NCI-H82 treated with DMSO at 0.1 percent for 48 hours (cell line): ENCODE data around the gene FAM174B.

Experiments used
- DNase-seq: peaks from one replicate; lab custom pipeline; 2025; ENCODE audit not compliant: unreplicated experiment; lab: John Stamatoyannopoulos, UW

Gene FAM174B

DNA sequence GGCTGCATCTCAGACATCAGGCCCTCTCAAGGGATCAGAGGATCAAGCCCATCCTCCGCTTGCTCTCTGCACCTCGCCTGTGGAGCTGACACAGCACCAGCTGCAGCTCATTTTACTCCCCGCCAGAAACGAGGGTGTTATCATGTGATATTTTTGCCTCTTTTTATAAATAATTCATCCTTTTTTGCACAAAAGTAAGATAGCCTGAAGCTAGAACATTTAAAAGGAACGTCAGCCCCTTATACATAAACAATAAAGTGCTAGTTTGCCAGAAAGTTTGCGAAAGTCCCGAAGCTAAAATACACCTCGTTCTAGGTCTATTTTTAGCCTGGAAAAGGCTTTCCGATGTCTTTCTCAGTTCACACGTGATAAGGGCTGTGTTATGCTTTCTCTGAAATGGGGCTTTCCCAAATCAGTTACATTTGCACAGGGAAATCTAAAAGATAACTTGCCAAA, 9.6 kb upstream of the FAM174B start:
- no peak for DNase-seq

GRCh38 chr15:92664178-92664900, 8.8 kb upstream of the FAM174B start:
- DNase-seq = no peak

- DNase-seq = no peak
Measured at GRCh38 chr15:92663250-92663951, 7.8 kb upstream of the FAM174B start.

DNA sequence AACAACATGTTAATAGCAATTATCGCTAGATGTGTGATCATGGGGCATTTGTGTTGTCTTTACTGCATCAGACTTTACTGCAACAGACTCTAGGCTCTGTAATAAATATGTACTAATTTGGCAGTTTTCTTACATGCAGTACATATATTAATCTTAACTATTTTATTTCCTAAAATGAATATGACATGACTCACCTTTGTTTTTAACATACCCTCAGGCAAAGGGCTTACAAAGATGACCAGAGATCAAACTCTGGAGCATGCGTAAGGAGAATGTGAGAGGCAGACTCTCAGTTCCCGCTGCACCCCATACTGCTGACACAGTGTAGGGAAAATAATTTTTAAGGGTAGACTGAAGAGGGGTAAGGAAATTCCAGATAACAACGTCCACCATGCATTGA, 7.2 kb upstream of the FAM174B start:
- DNase-seq = no peak

DNA sequence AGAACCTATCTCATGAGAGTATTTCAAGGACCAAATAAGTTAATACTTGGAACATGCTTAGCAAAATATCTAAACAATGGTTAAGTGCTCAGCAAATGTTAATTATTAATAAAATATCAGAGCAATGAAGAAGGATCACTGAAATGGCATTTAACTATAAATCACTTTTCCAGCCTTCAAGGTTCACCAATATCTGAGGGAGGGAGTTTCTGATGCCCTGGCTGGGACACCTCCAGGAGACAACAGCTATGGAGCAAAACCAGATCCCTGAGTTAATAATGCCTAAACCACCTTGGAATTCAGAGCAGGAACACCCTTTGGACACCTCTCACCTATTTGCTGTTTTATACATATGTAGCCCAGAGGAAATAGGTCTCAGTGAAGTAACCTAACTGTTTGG, 6.4 kb upstream of the FAM174B start:
- no peak for DNase-seq

GRCh38 chr15:92661069-92661468, 5.5 kb upstream of the FAM174B start:
- no peak for DNase-seq

DNA sequence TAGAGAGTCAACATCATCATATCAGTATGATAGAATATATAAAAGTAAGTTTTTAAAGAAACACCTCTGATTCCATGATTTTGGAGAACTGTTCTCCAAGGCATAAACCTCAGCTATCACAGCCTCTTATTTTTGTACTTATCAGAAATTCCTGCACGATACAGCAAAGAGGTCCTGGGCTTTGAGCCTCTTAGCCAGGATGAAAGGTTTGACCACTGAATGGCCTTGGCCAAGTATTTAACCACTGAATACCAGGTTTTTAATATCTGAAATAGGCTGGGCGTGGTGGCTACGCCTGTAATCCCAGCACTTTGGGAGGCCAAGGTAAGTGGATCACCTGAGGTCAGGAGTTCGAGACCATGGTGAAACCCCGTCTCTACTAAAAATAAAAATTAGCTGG, 1.9 kb upstream of the FAM174B start:
- no peak for DNase-seq

DNA sequence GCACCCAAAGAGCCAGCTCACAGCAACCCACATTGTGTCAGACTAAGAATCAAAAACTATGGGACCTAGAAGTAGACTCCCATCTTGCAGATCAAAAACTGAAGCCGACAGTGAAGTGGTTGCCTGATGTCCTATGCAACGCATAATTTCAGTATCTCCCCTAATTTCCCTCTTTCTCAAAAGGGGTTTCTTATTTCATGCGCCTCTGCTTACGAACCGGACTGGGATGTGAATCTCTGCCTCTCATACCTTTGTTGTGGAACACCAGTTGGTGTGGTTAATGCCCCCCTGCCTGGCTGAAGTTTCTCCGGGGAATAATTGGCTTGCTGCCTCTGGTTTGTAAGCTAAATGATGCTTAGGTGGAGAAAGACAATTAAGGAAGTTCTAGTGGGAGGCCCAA, 514 bp upstream of the FAM174B start:
- no peak for DNase-seq

- DNase-seq = no peak
Measured at GRCh38 chr15:92654662-92655061, 913 bp downstream of the FAM174B start.

DNA sequence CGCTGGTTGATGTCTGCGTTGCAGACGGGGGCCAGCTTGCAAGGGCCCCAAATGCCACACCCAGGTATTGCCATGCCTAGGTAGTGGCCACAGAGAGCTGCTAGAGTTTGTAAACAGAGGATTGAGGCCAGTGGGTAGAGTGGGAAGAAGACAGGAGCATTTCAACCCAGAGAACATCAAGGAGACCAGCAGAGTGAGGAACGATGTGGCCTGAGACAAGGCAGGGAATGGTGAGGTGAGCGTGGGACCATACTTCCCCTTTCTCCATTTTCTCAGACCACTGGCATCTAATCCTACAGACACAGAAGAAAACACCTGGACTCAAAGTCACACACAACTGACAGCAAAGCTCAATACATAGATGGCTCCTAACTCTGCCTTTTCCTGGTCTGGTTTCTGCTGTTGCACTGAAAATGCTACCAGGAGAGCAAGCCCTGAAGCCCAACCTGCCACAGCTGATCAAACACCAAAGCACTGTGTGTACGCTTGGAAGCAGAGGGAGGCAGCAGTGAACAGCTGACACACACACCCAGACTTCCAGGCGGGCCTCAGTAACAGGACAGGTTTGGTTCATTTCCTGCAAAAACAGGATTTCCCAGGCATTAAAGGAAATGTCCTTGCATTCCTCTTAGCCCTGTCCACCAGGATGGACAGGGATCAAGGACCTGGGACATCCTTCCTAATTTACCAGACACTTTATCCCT, 1.6 kb downstream of the FAM174B start:
- peak; percentile 18 for DNase-seq

DNA sequence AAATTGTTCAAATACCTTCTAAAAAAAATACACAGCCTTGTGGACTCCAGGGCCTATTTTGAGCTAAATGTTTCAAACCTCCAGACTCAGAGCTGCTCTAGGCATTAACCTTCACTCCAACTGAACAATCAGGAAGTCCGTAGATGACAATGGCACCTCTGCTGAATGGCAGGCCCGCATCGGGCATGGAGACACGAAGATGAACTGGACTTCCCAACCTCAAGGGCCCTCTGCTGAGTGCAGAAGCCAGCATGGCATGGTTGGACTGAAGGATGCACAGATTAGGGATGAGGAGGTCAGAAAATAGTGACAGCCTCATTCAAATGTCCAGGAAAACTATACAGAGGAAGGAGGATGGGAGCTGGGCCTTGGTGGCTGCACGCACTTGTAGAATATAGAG, 2.2 kb downstream of the FAM174B start:
- DNase-seq = no peak

GRCh38 chr15:92652576-92652966, 3.0 kb downstream of the FAM174B start:
- no peak for DNase-seq

- DNase-seq = no peak
Measured at GRCh38 chr15:92651877-92652575, 3.5 kb downstream of the FAM174B start.

DNA sequence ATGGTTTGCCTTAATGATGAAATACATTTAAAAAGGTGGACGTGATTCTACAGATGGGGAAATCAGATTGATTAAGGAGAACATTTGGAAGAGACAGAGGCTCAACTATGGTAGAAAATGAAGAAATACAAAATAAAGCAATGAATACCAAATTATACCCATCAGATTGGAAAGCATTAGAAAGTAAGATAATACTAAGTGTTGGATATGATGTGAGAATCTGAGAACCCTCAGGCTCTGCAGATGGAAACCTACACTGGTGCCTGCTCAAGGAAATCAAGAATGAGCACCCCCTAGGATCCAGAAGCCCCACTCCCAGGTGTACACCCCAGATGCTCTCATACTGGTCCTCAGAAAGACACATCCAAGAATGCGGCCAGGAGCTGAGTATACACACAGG, 4.6 kb downstream of the FAM174B start:
- no peak for DNase-seq

- peak; percentile 93 for DNase-seq
Measured at GRCh38 chr15:92650256-92650655, 5.3 kb downstream of the FAM174B start.

- no peak for DNase-seq
Measured at GRCh38 chr15:92648190-92648875, 7.2 kb downstream of the FAM174B start.

GRCh38 chr15:92647467-92648163, 8.0 kb downstream of the FAM174B start:
- no peak for DNase-seq

- DNase-seq = no peak
Measured at GRCh38 chr15:92646216-92646615, 9.4 kb downstream of the FAM174B start.

- DNase-seq = no peak
Measured at GRCh38 chr15:92645731-92646130, 9.8 kb downstream of the FAM174B start.

DNA sequence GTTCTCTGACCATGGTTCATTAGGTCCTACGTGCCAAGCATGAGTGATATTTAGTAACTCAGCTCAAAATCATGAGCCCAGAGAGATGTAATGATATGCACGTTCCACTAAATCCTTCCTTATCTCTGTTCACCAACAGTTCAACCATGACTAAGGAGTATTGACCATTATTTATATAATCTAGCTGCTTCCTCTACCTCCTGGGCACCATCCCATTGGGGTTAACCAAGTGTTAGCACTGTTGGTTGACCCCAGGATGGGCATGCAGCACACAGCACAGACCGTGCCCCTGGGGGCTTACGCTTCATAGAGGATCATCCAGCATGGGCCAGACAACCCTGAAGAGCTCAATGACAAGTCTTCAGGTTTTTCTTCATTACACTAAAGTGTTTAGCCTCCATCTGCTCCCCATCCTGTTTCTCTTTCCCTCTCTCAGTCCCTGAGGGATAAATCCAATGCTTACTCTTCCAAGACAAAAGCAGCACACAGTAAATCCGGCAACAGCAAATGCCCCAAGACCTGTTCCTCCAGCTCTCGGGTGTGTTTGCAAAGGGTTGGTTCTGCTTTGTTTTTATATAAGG, 10.4 kb downstream of the FAM174B start:
- DNase-seq = peak; percentile 24
